IPS DF 6.9 (cell line): ENCODE measurements around the gene C1orf21.

ENCODE experiments used
- DNase-seq: peaks from one replicate; pipeline ENCODE4 v3.0.0-alpha.2; 2013; ENCODE audit warnings: low read depth, low spot score
- H3K27ac ChIP-seq: one replicate; pipeline ENCODE4 v1.5.1; 2013; ENCODE audit warnings: low read length, control low read depth
- H3K27me3 ChIP-seq: 2 replicates; pipeline ENCODE4 v1.6.1; 2013; ENCODE audit warnings: mild to moderate bottlenecking, low read length; ENCODE audit not compliant: control insufficient read depth, insufficient read depth
- H3K36me3 ChIP-seq: 2 replicates; pipeline ENCODE4 v1.6.1; 2013; ENCODE audit warnings: low read length; ENCODE audit not compliant: control insufficient read depth, insufficient read depth
- H3K4me1 ChIP-seq: 2 replicates; pipeline ENCODE4 v1.6.1; 2013; ENCODE audit warnings: low read length; ENCODE audit not compliant: control insufficient read depth, insufficient read depth
- H3K4me3 ChIP-seq: 2 replicates; pipeline ENCODE4 v1.5.1; 2013; ENCODE audit warnings: mild to moderate bottlenecking, low read length
- H3K9me3 ChIP-seq: 2 replicates; pipeline ENCODE4 v1.6.1; 2013; ENCODE audit warnings: low read length, inconsistent platforms; ENCODE audit not compliant: control insufficient read depth, insufficient read depth
- WGBS: extraction: QIAGEN DNeasy Blood & Tissue Kit; methylation state at CpG from one replicate; pipeline ENCODE4 v1.1.7; 2013; ENCODE audit warnings: mixed read lengths, missing lambda C conversion rate; ENCODE audit not compliant: insufficient read length, insufficient coverage; 5-methylcytosine and 5-hydroxymethylcytosine counted together

The C1orf21 gene

DNA sequence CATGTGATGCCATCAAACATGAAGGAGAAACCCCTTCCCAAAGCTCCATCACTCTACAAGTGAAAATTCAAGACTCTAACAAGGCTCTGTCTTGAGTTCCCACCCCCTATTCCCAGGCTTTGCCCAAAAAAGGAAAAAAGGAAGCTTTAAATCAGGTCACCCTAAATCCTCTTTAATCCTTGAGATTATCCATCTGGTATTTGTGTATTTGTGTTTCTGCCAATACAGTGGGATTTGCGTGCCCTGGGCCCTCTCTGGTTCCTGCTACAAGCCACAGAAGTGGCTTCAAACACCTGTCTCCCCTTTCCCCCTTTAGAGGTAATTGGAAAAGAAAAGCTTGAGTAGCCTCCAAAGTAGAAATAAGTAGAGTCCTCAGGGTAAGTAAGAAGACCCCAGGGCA, 247.5 kb downstream of the C1orf21 start:
- DNase-seq, result no peak
- H3K27me3 ChIP-seq, result no peaks in the 10 kb centered on the region
- no peak overlapping the region for H3K4me3 ChIP-seq
- WGBS, result no CpG with 5 or more reads among the region's 1 CpG
- no peaks in the 10 kb centered on the region for H3K4me1 ChIP-seq
- H3K27ac ChIP-seq, result no peak overlapping the region
- no peaks in the 10 kb centered on the region for H3K9me3 ChIP-seq
- no peaks in the 10 kb centered on the region for H3K36me3 ChIP-seq

DNA sequence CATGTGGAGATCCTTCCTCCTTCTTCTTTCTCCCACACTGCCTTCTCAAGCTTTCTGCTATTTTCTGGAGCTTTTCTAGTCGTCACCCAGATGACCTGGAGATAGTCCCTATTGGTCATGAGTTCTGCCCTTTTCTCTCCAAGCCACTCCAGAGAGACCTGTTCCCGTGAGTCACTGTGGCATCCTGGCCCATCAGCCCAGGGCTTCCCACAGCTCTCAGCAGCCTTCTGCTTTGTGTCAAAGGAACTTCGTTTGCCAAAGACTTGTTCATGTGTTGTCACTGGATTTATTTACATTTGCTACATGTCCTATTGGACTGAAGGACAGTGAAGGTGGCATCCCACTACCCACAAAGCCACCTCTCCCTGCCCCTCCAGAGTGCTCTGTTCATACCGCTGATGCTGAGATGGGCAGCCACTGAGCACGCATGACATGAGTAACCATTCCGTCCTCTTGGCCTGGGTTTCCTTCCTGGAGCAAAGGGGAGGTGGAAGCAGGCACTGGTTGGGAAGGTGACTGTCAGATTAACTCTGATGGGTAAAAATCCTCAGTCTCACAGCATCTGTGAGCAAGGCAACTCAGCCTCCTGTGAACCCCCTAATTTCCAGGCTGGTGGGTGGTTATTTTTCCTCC, 248.6 kb downstream of the C1orf21 start:
- Histone ChIP-seq H3K27ac (no peak overlapping the region), H3K4me3 (no peak overlapping the region), H3K36me3 (no peaks in the 10 kb centered on the region), H3K27me3 (no peaks in the 10 kb centered on the region), H3K4me1 (no peaks in the 10 kb centered on the region), H3K9me3 (no peaks in the 10 kb centered on the region)
- no CpG with 5 or more reads among the region's 6 CpGs for WGBS
- no peak for DNase-seq

DNA sequence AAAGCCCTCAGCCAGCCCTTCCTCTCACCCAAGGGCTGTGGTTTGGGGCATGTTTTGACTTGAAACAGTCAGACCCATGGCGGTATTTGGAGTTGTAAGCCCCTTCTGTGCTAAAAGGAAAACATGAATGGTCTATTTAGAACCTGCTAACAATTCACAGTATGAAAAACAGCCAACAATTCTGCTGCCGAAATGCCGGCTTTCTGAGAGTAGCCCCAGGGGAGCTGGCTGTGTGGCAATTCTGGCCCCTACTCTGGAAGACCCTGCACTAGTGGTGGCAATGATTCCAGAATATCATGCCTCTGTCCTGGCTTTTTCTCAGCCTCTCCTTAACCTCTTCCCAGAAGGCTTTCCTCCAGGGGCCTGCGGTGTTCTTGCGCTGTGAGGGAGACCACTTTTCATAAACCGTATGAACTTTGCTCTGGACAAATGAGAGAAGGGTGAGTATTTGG, 249.2 kb downstream of the C1orf21 start:
- H3K36me3 ChIP-seq, result no peaks in the 10 kb centered on the region
- no peak overlapping the region for H3K27ac ChIP-seq
- no peaks in the 10 kb centered on the region for H3K27me3 ChIP-seq
- no peak overlapping the region for H3K4me3 ChIP-seq
- WGBS, result no CpG with 5 or more reads among the region's 6 CpGs
- DNase-seq, result no peak
- H3K4me1 ChIP-seq, result no peaks in the 10 kb centered on the region
- no peaks in the 10 kb centered on the region for H3K9me3 ChIP-seq

DNA sequence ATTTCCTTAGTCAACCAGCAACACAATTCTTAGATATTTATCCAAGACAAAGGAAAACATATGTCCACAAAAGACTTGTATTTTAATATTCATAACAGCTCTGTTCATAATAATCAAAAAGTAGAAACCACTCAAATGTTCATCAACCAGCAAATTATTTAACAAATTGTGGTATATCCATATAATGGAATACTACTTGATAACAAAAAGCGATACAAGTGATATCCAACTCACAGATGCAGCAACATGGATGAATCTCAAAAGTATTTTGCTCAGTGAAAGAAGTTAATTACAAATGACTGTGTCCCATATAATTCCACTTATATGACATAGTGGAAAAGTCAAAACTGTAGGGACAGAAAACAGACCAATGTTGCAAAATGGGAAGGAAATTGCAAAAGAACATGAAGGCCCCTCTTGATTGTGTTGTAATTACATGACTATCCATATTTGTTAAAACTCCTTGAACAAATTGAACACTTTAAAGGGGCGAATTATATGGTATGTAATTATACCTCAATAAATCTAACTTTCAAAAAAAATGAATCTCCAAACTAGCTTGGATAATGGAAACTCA, 250.9 kb downstream of the C1orf21 start:
- DNase-seq, result no peak
- Histone ChIP-seq H3K27ac (no peak overlapping the region), H3K36me3 (no peaks in the 10 kb centered on the region), H3K9me3 (no peaks in the 10 kb centered on the region), H3K27me3 (no peaks in the 10 kb centered on the region), H3K4me1 (no peaks in the 10 kb centered on the region), H3K4me3 (no peak overlapping the region)
- WGBS, result no CpG with 5 or more reads among the region's 2 CpGs

DNA sequence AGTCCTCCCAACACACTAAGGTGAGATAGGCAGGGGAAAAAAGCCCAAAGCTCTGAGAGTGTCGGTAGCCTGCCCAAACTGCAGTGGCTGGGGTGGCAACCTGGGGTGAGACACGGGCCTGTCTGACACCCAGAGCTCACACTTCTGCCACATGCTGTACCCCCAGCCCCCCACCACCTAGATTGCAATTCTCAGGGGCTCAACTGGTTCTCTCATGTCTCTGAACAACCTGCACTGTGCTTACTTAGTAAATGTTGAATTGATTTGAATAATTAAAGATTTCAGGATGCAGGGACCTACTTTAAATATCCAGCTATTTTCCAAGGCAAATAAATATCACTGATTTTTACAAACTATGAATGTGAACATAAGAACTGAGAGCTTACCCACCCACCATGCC, 252.4 kb downstream of the C1orf21 start:
- Histone ChIP-seq H3K27me3 (no peaks in the 10 kb centered on the region), H3K4me3 (no peak overlapping the region), H3K4me1 (no peaks in the 10 kb centered on the region), H3K36me3 (no peaks in the 10 kb centered on the region), H3K9me3 (no peaks in the 10 kb centered on the region), H3K27ac (no peak overlapping the region)
- DNase-seq, result no peak
- no CpG with 5 or more reads among the region's 2 CpGs for WGBS

DNA sequence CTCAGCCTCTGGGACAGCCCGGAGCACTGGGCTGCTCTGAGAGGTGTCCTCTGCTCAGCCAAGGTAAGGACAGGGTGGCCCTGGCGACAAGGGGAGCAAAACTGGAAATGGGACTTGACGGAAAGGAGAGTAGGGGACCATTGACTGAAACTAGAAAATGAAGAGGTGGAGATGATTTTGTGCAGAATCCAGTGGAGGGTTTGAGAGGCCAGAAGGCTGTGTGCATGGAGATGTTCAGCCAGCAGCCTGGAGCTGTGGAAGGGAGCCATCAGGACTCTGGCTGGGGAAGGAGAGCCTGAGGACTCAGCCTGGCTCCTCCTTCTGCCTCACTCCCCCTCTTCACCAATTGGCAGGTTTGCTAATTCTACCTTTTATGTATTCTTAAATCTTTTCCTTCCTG, 253.7 kb downstream of the C1orf21 start:
- no peak for DNase-seq
- Histone ChIP-seq H3K36me3 (no peaks in the 10 kb centered on the region), H3K27me3 (no peaks in the 10 kb centered on the region), H3K4me1 (no peaks in the 10 kb centered on the region), H3K9me3 (no peaks in the 10 kb centered on the region), H3K4me3 (no peak overlapping the region), H3K27ac (no peak overlapping the region)
- WGBS, result no CpG with 5 or more reads among the region's 3 CpGs

DNA sequence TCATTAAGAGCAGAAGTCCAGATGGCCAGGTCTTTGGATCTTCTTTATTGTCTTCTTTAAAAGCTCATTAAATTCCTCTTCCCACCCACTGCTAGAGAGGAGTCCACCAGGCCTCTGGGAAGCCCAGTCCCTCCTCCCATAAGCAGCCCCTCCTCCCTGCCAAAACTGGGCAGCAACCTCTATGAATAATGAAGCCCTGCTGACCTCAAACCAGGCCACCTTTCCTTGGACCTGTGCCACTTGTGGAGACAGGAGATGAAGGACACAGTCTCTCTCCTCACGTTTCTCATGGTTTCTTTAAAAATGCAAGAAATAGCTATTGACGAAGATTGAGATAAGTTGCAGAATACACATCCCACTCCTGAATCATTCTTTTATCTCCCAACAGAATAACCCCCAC, 255.1 kb downstream of the C1orf21 start:
- Histone ChIP-seq H3K9me3 (no peaks in the 10 kb centered on the region), H3K4me1 (no peaks in the 10 kb centered on the region), H3K27ac (no peak overlapping the region), H3K36me3 (no peaks in the 10 kb centered on the region), H3K4me3 (no peak overlapping the region), H3K27me3 (no peaks in the 10 kb centered on the region)
- WGBS, result no CpG with 5 or more reads among the region's 2 CpGs
- no peak for DNase-seq

DNA sequence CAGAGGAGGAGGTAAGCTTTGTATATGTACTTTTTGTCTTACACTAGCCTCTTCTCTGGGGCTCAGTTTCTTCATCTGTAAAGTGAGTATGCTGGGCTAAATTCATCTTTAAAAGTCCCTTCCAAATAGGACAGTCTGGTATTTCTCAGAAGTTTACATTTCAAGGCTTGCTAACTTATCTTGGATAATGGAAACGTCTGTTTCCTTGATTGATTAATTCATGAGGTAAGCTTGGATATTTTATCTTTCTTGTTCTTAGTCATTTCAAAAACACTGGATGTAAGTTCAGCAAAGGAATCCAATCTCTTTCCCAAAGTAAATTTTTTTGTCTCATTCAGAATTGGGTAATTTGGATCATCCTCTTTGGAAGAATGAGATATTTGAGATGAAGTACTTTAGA, 256.8 kb downstream of the C1orf21 start:
- no CpG with 5 or more reads among the region's 1 CpG for WGBS
- Histone ChIP-seq H3K4me3 (no peak overlapping the region), H3K27ac (no peak overlapping the region), H3K36me3 (no peaks in the 10 kb centered on the region), H3K4me1 (no peaks in the 10 kb centered on the region), H3K9me3 (no peaks in the 10 kb centered on the region), H3K27me3 (no peaks in the 10 kb centered on the region)
- DNase-seq, result no peak

DNA sequence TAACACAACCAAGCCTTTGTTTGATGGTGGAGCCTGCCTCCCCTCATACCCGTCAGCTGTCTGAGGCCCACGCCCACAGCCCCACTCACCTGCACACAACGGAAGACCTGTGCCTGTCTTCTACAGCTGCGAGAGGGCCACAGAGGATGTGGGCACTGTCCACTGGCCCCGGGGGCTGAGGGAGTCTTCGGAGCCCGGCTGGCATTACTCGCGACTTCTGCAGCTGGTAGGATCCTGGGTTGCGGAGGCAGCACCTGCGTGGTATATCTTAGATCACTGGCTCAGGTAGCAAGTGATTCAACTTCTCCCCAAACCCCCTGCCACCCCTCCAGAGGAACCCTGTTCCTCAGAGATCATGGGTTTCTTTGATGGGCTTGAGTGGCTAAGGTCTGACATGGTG, 257.9 kb downstream of the C1orf21 start:
- Histone ChIP-seq H3K27me3 (no peaks in the 10 kb centered on the region), H3K4me3 (no peak overlapping the region), H3K36me3 (no peaks in the 10 kb centered on the region), H3K27ac (no peak overlapping the region), H3K9me3 (no peaks in the 10 kb centered on the region), H3K4me1 (no peaks in the 10 kb centered on the region)
- DNase-seq, result no peak
- WGBS, result no CpG with 5 or more reads among the region's 11 CpGs

DNA sequence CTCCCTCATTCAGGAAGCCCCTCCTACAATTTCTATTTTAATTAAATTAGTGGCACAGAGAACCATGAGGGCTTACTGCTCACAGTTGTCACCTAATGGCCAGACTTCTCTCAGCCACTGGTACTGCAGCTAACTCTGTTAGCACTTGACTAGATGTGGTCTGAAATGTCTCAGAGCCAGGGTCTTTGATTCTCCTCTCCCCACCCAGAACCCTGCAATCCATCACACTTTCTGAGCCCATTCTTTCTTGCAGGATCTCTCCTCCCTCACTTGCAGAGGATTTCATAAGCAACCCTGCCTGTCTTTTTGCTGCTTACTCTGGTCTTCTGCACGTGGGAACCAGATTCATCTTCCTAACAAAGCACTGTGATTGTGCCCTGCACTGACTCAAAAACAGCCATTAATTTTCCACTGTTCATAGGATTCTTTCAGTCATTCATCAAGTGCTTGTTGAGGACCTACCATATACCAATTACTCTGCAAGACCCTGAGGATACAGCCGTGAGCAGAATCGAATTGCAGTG, 259.4 kb downstream of the C1orf21 start:
- H3K4me1 ChIP-seq, result no peaks in the 10 kb centered on the region
- no peaks in the 10 kb centered on the region for H3K36me3 ChIP-seq
- no peak overlapping the region; the same call in 1 of the 2 replicates for H3K4me3 ChIP-seq
- H3K9me3 ChIP-seq, result no peaks in the 10 kb centered on the region
- no peak for DNase-seq
- H3K27ac ChIP-seq, result no peak overlapping the region
- WGBS, result no CpG with 5 or more reads among the region's 3 CpGs
- H3K27me3 ChIP-seq, result no peaks in the 10 kb centered on the region

DNA sequence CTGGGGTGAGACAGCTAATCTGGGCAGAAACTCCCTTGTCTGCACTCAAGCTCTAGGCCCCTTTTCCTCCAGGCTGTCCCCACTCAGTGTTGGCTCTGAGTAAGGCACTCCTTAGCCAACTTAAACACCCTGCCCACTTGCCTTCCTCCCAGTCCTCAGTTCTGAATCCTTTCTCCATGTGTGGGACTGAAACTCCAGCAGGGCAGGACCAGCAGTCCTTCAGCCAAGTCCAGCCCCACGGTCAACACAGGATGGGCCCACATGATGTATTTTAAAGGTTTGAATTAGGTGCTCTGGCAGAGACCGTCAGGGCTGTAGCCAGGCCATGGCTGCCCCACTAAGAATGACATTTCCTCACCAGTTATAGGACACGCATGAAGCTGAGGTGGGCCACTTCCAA, 260.0 kb downstream of the C1orf21 start:
- Histone ChIP-seq H3K4me1 (no peaks in the 10 kb centered on the region), H3K27me3 (no peaks in the 10 kb centered on the region), H3K4me3 (no peak overlapping the region; the same call in 1 of the 2 replicates), H3K27ac (no peak overlapping the region), H3K9me3 (no peaks in the 10 kb centered on the region), H3K36me3 (no peaks in the 10 kb centered on the region)
- WGBS, result no CpG with 5 or more reads among the region's 3 CpGs
- DNase-seq, result no peak
